ENCODE measurements around the gene ACOD1. TPM values are rescaled to one million over a fixed set of nuclear protein-coding genes. Genes with fewer than 3 reads are reported as not detected.

The ACOD1 gene
- total and polyA plus RNA-seq, 2 of the 13 experiments (the other 11 are each of a cell fraction or from before 2014, with no cell fraction given) = not detected

DNA sequence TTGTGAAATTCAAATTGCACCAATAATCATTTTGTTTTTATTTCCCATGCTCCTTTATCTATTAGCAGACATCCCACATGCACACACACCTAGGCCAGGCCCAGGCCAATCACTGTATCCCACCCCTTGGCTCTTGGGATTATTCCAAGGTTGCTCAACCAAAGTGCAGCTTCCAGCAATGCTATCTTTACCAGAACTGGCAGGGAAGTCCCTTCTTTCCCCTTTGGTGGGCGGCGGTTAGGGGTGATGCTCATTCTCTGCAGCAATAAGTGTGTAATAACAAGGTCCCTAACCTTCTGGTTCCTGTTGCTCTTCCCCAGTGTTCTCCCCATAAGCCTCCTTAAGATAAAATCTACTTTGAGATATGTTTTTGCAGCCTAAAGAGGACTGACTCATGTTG lies 43.8 kb upstream of the ACOD1 start:
- BruUV-seq (replicated peaks) = no TSS peak
- DNase-seq (ENCODE audit: low spot score) (no peak), ATAC-seq (no peak), FAIRE-seq (no peak)
- Histone ChIP-seq H3K36me3 (replicated peaks in 1 of 2; ENCODE audit: control insufficient read depth in 1 of 2, insufficient read depth in 2 of 2, low read length in 2 of 2) (no peaks in the 10 kb centered on the region), H3K9ac (ENCODE audit: insufficient read depth, low read depth, low read length) (no peak overlapping the region), H3K79me2 (ENCODE audit: insufficient read depth, low read length) (no peaks in the 10 kb centered on the region), H4K20me1 (ENCODE audit: insufficient read depth, low read length) (no peaks in the 10 kb centered on the region), H2AFZ (ENCODE audit: low read length) (no peak overlapping the region), H3K27ac (ENCODE audit: extremely low read length, insufficient read depth, low read length) (no peak overlapping the region), H3K4me3 (replicated peaks in 1 of 3; ENCODE audit: insufficient read depth in 1 of 3, low read depth in 2 of 3, low read length in 3 of 3) (no peak overlapping the region), H3K9me3 (ENCODE audit: low read length) (peaks cover 3% of the 10 kb centered on the region; the same call in 1 of the 2 replicates), H3K27me3 (ENCODE audit: control insufficient read depth in 1 of 2, insufficient read depth in 2 of 2, low read length in 2 of 2) (no peaks in the 10 kb centered on the region; a peak in 3 of 5 replicates), H3K4me2 (ENCODE audit: low read depth, low read length) (no peak overlapping the region), H3K4me1 (ENCODE audit: insufficient read depth, low read length) (no peaks in the 10 kb centered on the region)
- TF ChIP-seq JUND (CRISPR knock-in tag; IDR thresholded peaks at IDR 0.05) (no peak), CHCHD3 (CRISPR knock-in tag; IDR thresholded peaks at IDR 0.05) (no peak), ZNF746 (CRISPR knock-in tag; IDR thresholded peaks at IDR 0.05) (no peak), ISX (CRISPR knock-in tag; conservative IDR thresholded peaks at IDR 0.05) (no peak), YEATS2 (CRISPR knock-in tag; IDR thresholded peaks at IDR 0.05; ENCODE audit: borderline replicate concordance) (no peak), KDM1A (CRISPR knock-in tag; IDR thresholded peaks at IDR 0.05) (no peak), DR1 (CRISPR knock-in tag; IDR thresholded peaks at IDR 0.05) (no peak), POLR2AphosphoS2 (IDR thresholded peaks at IDR 0.05; ENCODE audit: low read depth, low read length) (no peak), AGO2 (optimal IDR thresholded peaks at IDR 0.05; ENCODE audit: low read depth, low read length) (no peak), ZNF720 (CRISPR knock-in tag; IDR thresholded peaks at IDR 0.05) (no peak), RBFOX2 (IDR thresholded peaks at IDR 0.05; ENCODE audit: low read depth, low read length) (no peak), ZFAT (CRISPR knock-in tag; conservative IDR thresholded peaks at IDR 0.05) (no peak)
- TF ChIP-seq, protein P1, sequence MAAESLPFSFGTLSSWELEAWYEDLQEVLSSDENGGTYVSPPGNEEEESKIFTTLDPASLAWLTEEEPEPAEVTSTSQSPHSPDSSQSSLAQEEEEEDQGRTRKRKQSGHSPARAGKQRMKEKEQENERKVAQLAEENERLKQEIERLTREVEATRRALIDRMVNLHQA (CRISPR knock-in tag; IDR thresholded peaks at IDR 0.05) = no peak
- TF ChIP-seq, protein P2, sequence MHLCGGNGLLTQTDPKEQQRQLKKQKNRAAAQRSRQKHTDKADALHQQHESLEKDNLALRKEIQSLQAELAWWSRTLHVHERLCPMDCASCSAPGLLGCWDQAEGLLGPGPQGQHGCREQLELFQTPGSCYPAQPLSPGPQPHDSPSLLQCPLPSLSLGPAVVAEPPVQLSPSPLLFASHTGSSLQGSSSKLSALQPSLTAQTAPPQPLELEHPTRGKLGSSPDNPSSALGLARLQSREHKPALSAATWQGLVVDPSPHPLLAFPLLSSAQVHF (CRISPR knock-in tag; IDR thresholded peaks at IDR 0.05) = no peak
- in situ Hi-C loops (cut with HindIII; ENCODE audit: extremely low pct_ligation_motif_present, low pct_unique_long_range_greater_than_20kb) (loop anchor here (5.0 kb wide), 1 partner anchor 1027 kb away; no protein-coding TSS in a partner anchor), intact Hi-C loops (cut with micrococcal nuclease; ENCODE audit: unreplicated experiment) (loop anchor here (5.0 kb wide), 1 partner anchor 1207 kb away; no protein-coding TSS in a partner anchor)
- 4% methylated on average over 2 of the region's 2 CpGs for WGBS (ENCODE audit: low lambda C conversion rate)
- ChIA-PET CTCF (ENCODE audit: low intra/inter-chr PET ratio, low total read pairs) (no interaction called here), POLR2A (no interaction called here)
